OCI-LY3 (cell line): ENCODE results near the gene MOB4.

Source experiments
- EZH2phosphoT487 ChIP-seq: fragments of 200-600 bp; shearing (Covaris generic); IDR thresholded peaks from 2 replicates; pipeline ENCODE4 v1.6.1; 2018; ENCODE audit warnings: antibody characterized with exemption, mixed run types, low read depth
- TF ChIP-seq, protein P1 (sequence below): fragments of 200-600, 300-600 bp; sonication (generic); IDR thresholded peaks from 2 replicates; pipeline ENCODE4 v1.5.1; 2014; ENCODE audit warnings: antibody characterized with exemption, low read length, low read depth

- TF ChIP-seq, protein P1, sequence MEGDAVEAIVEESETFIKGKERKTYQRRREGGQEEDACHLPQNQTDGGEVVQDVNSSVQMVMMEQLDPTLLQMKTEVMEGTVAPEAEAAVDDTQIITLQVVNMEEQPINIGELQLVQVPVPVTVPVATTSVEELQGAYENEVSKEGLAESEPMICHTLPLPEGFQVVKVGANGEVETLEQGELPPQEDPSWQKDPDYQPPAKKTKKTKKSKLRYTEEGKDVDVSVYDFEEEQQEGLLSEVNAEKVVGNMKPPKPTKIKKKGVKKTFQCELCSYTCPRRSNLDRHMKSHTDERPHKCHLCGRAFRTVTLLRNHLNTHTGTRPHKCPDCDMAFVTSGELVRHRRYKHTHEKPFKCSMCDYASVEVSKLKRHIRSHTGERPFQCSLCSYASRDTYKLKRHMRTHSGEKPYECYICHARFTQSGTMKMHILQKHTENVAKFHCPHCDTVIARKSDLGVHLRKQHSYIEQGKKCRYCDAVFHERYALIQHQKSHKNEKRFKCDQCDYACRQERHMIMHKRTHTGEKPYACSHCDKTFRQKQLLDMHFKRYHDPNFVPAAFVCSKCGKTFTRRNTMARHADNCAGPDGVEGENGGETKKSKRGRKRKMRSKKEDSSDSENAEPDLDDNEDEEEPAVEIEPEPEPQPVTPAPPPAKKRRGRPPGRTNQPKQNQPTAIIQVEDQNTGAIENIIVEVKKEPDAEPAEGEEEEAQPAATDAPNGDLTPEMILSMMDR = no peak
- TF ChIP-seq EZH2phosphoT487 = no peak
Observed at GRCh38 chr2:197560146-197560665, 44.3 kb downstream of the MOB4 start.
